ENCODE measurements around the gene URB2. TPM values are rescaled to one million over a fixed set of nuclear protein-coding genes. Genes with fewer than 3 reads are reported as not detected.
"Not testable (repeated sequence)": the region's sequence is repeated elsewhere in the genome, so short reads cannot be mapped to it uniquely, and the experiment has no call there.

URB2 gene
- polyA plus RNA-seq, 1 of the 3 experiments (the other 2 are of a cell fraction): 8.2 TPM

GRCh38 chr1:229705152-229705551 lies 79.1 kb downstream of the URB2 start:
- CTCF ChIA-PET; H3K4me3 ChIP-seq (ENCODE audit: low read depth in 2 of 2, low read length in 1 of 2): not testable (repeated sequence)
- 31% methylated on average over 2 of the region's 2 CpGs for WGBS (ENCODE audit: low lambda C conversion rate)

DNA sequence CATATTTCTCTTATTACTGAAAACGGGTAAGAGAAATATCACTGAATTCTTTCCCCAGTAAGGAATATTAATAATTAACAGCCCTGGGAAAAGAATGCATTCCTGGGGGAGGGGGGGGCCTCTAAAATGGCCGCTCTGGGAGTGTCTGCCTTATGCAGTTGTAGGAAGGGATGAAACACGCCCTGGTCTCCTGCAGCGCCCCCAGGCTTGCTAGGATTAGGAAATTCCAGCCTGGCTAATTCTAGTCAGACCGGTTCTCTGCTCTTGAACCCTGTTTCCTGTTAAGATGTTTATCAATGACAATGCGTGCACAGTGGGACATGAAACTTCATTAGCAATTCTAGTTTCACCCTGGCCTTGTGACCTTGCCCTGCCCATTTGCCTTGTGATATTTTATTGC lies 81.1 kb downstream of the URB2 start:
- H4K20me1 ChIP-seq (ENCODE audit: insufficient read depth); H3K36me3 ChIP-seq (replicated peaks in 1 of 2; ENCODE audit: control insufficient read depth in 1 of 2, insufficient read depth in 2 of 2, low read length in 1 of 2); CTCF ChIA-PET; H3K4me1 ChIP-seq (ENCODE audit: control insufficient read depth in 1 of 2, insufficient read depth in 2 of 2, low read depth in 1 of 2, low read length in 1 of 2); H3K9me2 ChIP-seq; POLR2A ChIA-PET; H3K9ac ChIP-seq; H3K9me3 ChIP-seq; H3K79me2 ChIP-seq (ENCODE audit: insufficient read depth); H3K27me3 ChIP-seq (ENCODE audit: insufficient read depth); H3K27ac ChIP-seq (ENCODE audit: low read depth in 2 of 2, low read length in 1 of 2); H3K4me2 ChIP-seq; H3F3A ChIP-seq (replicated peaks; ENCODE audit: insufficient read depth); DNase-seq; H2AFZ ChIP-seq (ENCODE audit: low read depth); H3K4me3 ChIP-seq (ENCODE audit: low read depth in 2 of 2, low read length in 1 of 2): not testable (repeated sequence)
- 33% methylated on average over 6 of the region's 6 CpGs for WGBS (ENCODE audit: low lambda C conversion rate)

More at GRCh38 chr1:229705152-229705551, 79.1 kb downstream of the URB2 start:
- H3K36me3 ChIP-seq (replicated peaks in 1 of 2; ENCODE audit: control insufficient read depth in 1 of 2, insufficient read depth in 2 of 2, low read length in 1 of 2); H3K79me2 ChIP-seq (ENCODE audit: insufficient read depth); DNase-seq; H3K9me3 ChIP-seq; H3K27me3 ChIP-seq (ENCODE audit: insufficient read depth); H3K4me1 ChIP-seq (ENCODE audit: control insufficient read depth in 1 of 2, insufficient read depth in 2 of 2, low read depth in 1 of 2, low read length in 1 of 2); H3K9ac ChIP-seq; H2AFZ ChIP-seq (ENCODE audit: low read depth); H3K4me2 ChIP-seq; H3K27ac ChIP-seq (ENCODE audit: low read depth in 2 of 2, low read length in 1 of 2); H3F3A ChIP-seq (replicated peaks; ENCODE audit: insufficient read depth); POLR2A ChIA-PET; H3K9me2 ChIP-seq; H4K20me1 ChIP-seq (ENCODE audit: insufficient read depth): not testable (repeated sequence)

- Histone ChIP-seq H4K20me1 (ENCODE audit: insufficient read depth) (no peaks in the 10 kb centered on the region), H2AFZ (ENCODE audit: low read depth) (no peak overlapping the region), H3K36me3 (replicated peaks in 1 of 2; ENCODE audit: control insufficient read depth in 1 of 2, insufficient read depth in 2 of 2, low read length in 1 of 2) (no peaks in the 10 kb centered on the region), H3K4me2 (no peak overlapping the region), H3K9me2 (no peaks in the 10 kb centered on the region), H3K9ac (no peak overlapping the region), H3K4me3 (ENCODE audit: low read depth in 2 of 2, low read length in 1 of 2) (no peak overlapping the region), H3K27ac (ENCODE audit: low read depth in 2 of 2, low read length in 1 of 2) (no peak overlapping the region), H3K4me1 (ENCODE audit: control insufficient read depth in 1 of 2, insufficient read depth in 2 of 2, low read depth in 1 of 2, low read length in 1 of 2) (no peaks in the 10 kb centered on the region), H3F3A (replicated peaks; ENCODE audit: insufficient read depth) (no peaks in the 10 kb centered on the region), H3K9me3 (no peaks in the 10 kb centered on the region), H3K79me2 (ENCODE audit: insufficient read depth) (no peaks in the 10 kb centered on the region), H3K27me3 (ENCODE audit: insufficient read depth) (no peaks in the 10 kb centered on the region)
- TF ChIP-seq NFIC (IDR thresholded peaks at IDR 0.05; ENCODE audit: borderline replicate concordance) (no peak), RXRA (IDR thresholded peaks at IDR 0.05; ENCODE audit: borderline replicate concordance, low read depth) (no peak), REST (IDR thresholded peaks at IDR 0.05; ENCODE audit: low read depth, low read length) (no peak), ZBTB33 (IDR thresholded peaks at IDR 0.05; ENCODE audit: borderline replicate concordance, low read depth) (no peak), TCF12 (IDR thresholded peaks at IDR 0.05) (no peak), SMC3 (IDR thresholded peaks at IDR 0.05; ENCODE audit: low read depth, low read length) (no peak), NRF1 (IDR thresholded peaks at IDR 0.05; ENCODE audit: low read depth, low read length) (no peak), POLR2AphosphoS5 (IDR thresholded peaks at IDR 0.05; ENCODE audit: low read depth, low read length) (no peak), TAF1 (IDR thresholded peaks at IDR 0.05; ENCODE audit: borderline replicate concordance, low read depth, low read length) (no peak), CHD2 (IDR thresholded peaks at IDR 0.05; ENCODE audit: low read length, partially characterized antibody) (no peak)
- TF ChIP-seq, protein P1, sequence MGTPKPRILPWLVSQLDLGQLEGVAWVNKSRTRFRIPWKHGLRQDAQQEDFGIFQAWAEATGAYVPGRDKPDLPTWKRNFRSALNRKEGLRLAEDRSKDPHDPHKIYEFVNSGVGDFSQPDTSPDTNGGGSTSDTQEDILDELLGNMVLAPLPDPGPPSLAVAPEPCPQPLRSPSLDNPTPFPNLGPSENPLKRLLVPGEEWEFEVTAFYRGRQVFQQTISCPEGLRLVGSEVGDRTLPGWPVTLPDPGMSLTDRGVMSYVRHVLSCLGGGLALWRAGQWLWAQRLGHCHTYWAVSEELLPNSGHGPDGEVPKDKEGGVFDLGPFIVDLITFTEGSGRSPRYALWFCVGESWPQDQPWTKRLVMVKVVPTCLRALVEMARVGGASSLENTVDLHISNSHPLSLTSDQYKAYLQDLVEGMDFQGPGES (IDR thresholded peaks at IDR 0.05; ENCODE audit: low read depth, low read length): no peak
- 17% methylated on average over 6 of the region's 6 CpGs for WGBS (ENCODE audit: low lambda C conversion rate)
- ChIA-PET POLR2A (no interaction called here), CTCF (no interaction called here)
- DNase-seq: no peak
Observed at GRCh38 chr1:229709500-229710013, 83.5 kb downstream of the URB2 start.

Data from SK-N-SH (cell line).